ENCODE data around the gene CLPTM1L.

DNA sequence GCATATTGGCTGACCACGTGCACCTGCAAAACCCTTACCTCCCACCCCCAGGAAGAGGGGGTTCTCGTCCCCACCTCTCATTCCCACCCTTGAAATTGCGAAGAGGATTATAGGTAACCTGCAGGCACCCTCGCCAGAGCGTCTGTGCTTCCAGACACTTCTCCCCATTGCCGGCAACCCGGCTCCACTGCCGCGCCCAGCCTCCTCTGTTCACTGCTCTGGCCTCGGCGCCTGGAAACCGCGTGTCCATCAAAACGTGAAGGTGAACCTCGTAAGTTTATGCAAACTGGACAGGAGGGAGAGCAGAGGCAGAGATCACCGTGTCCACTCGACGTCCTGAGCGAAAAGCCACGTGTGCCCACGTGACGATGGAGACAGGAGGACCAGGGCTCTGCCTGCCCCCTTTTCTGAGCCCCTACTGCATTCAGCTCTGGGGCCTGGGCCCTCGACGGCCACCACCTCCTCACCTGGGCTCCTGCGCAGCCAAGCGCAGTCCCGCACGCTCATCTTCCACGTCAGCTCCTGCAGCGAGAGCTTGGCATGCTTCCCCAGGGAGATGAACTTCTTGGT lies 52.0 kb downstream of the CLPTM1L start:
- TF ChIP-seq BHLHE40 (IDR thresholded peaks at IDR 0.05; ENCODE audit: borderline replicate concordance) (no peak), HDGF (IDR thresholded peaks at IDR 0.05; ENCODE audit: borderline replicate concordance) (no peak), NFRKB (IDR thresholded peaks at IDR 0.05) (no peak), ELF4 (IDR thresholded peaks at IDR 0.05) (no peak), PKNOX1 (IDR thresholded peaks at IDR 0.05) (no peak), SUZ12 (IDR thresholded peaks at IDR 0.05) (no peak)

Measured in HEK293T (cell line).